ENCODE data around the gene TMEM236. TPM values are rescaled to one million over a fixed set of nuclear protein-coding genes. Genes with fewer than 3 reads are reported as not detected.

Gene TMEM236
- total and polyA plus RNA-seq, 4 donors: 0.37 to 2.1 (median 0.70) TPM

DNA sequence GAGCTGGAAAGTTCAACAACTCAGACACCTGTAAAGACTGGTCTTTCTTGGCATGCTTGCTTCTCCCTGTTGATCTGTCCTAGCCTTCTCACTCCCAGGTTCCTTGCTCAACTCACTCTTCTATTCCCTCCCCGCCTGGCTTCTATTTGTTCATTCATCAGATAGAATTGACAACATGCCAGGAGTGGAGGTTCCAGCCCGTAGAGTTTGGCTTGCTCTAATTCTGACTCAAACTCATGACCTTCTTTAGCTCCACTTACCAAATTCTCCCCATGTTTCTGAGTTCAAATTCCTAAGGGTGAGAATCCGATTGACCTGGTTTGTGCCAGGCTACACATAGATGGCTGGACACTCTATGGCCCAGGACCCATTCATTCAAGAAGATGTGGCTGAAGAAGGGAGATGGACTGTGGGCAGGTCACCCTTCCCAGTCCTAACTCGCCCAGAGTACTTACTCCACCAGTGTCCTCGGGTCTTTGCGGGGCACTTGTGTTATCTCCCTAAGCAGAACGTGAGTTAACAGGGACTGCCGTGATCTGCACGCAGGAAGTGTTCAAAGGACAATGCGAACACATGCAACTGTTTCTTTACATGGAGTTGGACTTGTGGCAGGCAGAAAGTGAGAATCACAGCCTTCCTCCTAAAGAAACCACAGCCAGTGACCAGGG is 4.0 kb upstream of the TMEM236 start:
- TF ChIP-seq, protein P1, sequence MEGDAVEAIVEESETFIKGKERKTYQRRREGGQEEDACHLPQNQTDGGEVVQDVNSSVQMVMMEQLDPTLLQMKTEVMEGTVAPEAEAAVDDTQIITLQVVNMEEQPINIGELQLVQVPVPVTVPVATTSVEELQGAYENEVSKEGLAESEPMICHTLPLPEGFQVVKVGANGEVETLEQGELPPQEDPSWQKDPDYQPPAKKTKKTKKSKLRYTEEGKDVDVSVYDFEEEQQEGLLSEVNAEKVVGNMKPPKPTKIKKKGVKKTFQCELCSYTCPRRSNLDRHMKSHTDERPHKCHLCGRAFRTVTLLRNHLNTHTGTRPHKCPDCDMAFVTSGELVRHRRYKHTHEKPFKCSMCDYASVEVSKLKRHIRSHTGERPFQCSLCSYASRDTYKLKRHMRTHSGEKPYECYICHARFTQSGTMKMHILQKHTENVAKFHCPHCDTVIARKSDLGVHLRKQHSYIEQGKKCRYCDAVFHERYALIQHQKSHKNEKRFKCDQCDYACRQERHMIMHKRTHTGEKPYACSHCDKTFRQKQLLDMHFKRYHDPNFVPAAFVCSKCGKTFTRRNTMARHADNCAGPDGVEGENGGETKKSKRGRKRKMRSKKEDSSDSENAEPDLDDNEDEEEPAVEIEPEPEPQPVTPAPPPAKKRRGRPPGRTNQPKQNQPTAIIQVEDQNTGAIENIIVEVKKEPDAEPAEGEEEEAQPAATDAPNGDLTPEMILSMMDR (IDR thresholded peaks at IDR 0.05; ENCODE audit: control extremely low read depth, extremely low read depth): no peak
- peak in 1 of 3 donors; percentile 18 for DNase-seq
- 85 to 89% methylated on average over 10 of the region's 10 CpGs for WGBS, 2 donors

DNA sequence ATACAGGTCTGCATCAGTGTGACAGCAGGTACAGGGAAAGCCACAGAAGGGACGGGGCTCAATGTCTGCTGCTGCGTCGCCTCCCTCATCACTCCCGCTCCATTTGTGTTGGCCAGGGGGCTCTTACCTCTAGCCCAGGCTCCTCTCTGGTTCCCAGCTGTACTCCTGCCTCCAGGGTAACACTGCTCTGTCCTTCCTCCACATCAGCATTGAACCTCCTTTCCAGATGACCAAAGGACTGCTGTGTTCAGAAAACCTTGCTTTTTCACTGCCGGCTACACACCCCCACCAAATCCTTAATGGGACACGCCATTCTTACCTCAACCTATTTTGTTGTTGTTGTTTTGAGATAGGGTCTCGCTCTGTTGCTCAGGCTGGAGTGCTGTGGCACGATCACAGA is 2.1 kb upstream of the TMEM236 start:
- 96 to 98% methylated on average over 8 of the region's 8 CpGs for WGBS, 2 donors

More for the DNA sequence above, 4.0 kb upstream of the TMEM236 start:
- H3K4me3 ChIP-seq: no peak overlapping the region
- peak; percentile 19 for ATAC-seq (ENCODE audit: insufficient read depth, low FRiP score)
- H3K9me3 ChIP-seq (ENCODE audit: control insufficient read depth in 4 of 4, insufficient read depth in 3 of 4, low read length in 3 of 4): no peaks in the 10 kb centered on the region
- no peak overlapping the region for H3K27ac ChIP-seq (ENCODE audit: low read depth in 1 of 2, low read length in 1 of 2)
- no peaks in the 10 kb centered on the region for H3K4me1 ChIP-seq (ENCODE audit: control insufficient read depth in 5 of 5, insufficient read depth in 5 of 5, low read length in 5 of 5)
- H3K27me3 ChIP-seq (ENCODE audit: control insufficient read depth in 3 of 3, insufficient read depth in 3 of 3, low read length in 2 of 3): no peaks in the 10 kb centered on the region
- no peak overlapping the region for H3K9ac ChIP-seq (ENCODE audit: insufficient read depth in 1 of 2, low read length in 2 of 2)
- H3K36me3 ChIP-seq (ENCODE audit: control insufficient read depth in 4 of 4, insufficient read depth in 4 of 4, low read length in 4 of 4): no peaks in the 10 kb centered on the region

GRCh38 chr10:17756557-17757217 is 4.7 kb downstream of the TMEM236 start:
- H3K4me1 ChIP-seq (ENCODE audit: control insufficient read depth in 5 of 5, insufficient read depth in 5 of 5, low read length in 5 of 5): no peaks in the 10 kb centered on the region
- 51% methylated on average over 7 of the region's 7 CpGs for WGBS, 2 donors
- H3K9ac ChIP-seq (ENCODE audit: insufficient read depth in 1 of 2, low read length in 2 of 2): no peak overlapping the region
- no peaks in the 10 kb centered on the region for H3K27me3 ChIP-seq (ENCODE audit: control insufficient read depth in 3 of 3, insufficient read depth in 3 of 3, low read length in 2 of 3)
- DNase-seq: peak in 2 of 3 donors; percentile 32 to 33
- H3K4me3 ChIP-seq: no peak overlapping the region
- H3K27ac ChIP-seq (ENCODE audit: low read depth in 1 of 2, low read length in 1 of 2): no peak overlapping the region
- H3K9me3 ChIP-seq (ENCODE audit: control insufficient read depth in 4 of 4, insufficient read depth in 3 of 4, low read length in 3 of 4): no peaks in the 10 kb centered on the region
- ATAC-seq (ENCODE audit: insufficient read depth, low FRiP score): peak; percentile 33
- TF ChIP-seq, protein P1 (IDR thresholded peaks at IDR 0.05; ENCODE audit: control extremely low read depth, extremely low read depth): no peak
- no peaks in the 10 kb centered on the region for H3K36me3 ChIP-seq (ENCODE audit: control insufficient read depth in 4 of 4, insufficient read depth in 4 of 4, low read length in 4 of 4)

More for the DNA sequence above, 2.1 kb upstream of the TMEM236 start:
- Histone ChIP-seq H3K27me3 (ENCODE audit: control insufficient read depth in 3 of 3, insufficient read depth in 3 of 3, low read length in 2 of 3) (no peaks in the 10 kb centered on the region), H3K27ac (ENCODE audit: low read depth in 1 of 2, low read length in 1 of 2) (no peak overlapping the region), H3K9me3 (ENCODE audit: control insufficient read depth in 4 of 4, insufficient read depth in 3 of 4, low read length in 3 of 4) (no peaks in the 10 kb centered on the region), H3K4me3 (no peak overlapping the region), H3K9ac (ENCODE audit: insufficient read depth in 1 of 2, low read length in 2 of 2) (no peak overlapping the region), H3K36me3 (ENCODE audit: control insufficient read depth in 4 of 4, insufficient read depth in 4 of 4, low read length in 4 of 4) (no peaks in the 10 kb centered on the region), H3K4me1 (ENCODE audit: control insufficient read depth in 5 of 5, insufficient read depth in 5 of 5, low read length in 5 of 5) (no peaks in the 10 kb centered on the region)
- TF ChIP-seq, protein P1 (IDR thresholded peaks at IDR 0.05; ENCODE audit: control extremely low read depth, extremely low read depth): no peak
- no peak for ATAC-seq (ENCODE audit: insufficient read depth, low FRiP score)
- no peak for DNase-seq

Data from lung (tissue), 12 donors.